LHCN-M2 (cell line): ENCODE measurements around the gene UMPS. TPM values are rescaled to one million over a fixed set of nuclear protein-coding genes. Genes with fewer than 3 reads are reported as not detected.
A peak's percentile ranks its signal among the peaks of the same experiment; 100 is the strongest.

Source experiments
- DNase-seq: peaks from one replicate; pipeline ENCODE4 v3.0.0-alpha.2; 2012; ENCODE audit warnings: low read depth
- polyA plus RNA-seq: library from polyadenylated mRNA; unstranded; fragments of >200 nt; gene quantifications from one replicate; pipeline ENCODE4 v1.2.1, GENCODE V29; 2012; ENCODE audit warnings: missing spikeins
- total RNA-seq: library from RNA; depleted of rRNA; stranded (reverse); fragments of >200 nt; gene quantifications from 2 replicates; pipeline ENCODE4 v1.2.3, GENCODE V29; 2014; rRNA removed

The UMPS gene
- total RNA-seq: 31.7 and 39.3 TPM in 2 replicates
- polyA plus RNA-seq: 20.7 TPM

DNA sequence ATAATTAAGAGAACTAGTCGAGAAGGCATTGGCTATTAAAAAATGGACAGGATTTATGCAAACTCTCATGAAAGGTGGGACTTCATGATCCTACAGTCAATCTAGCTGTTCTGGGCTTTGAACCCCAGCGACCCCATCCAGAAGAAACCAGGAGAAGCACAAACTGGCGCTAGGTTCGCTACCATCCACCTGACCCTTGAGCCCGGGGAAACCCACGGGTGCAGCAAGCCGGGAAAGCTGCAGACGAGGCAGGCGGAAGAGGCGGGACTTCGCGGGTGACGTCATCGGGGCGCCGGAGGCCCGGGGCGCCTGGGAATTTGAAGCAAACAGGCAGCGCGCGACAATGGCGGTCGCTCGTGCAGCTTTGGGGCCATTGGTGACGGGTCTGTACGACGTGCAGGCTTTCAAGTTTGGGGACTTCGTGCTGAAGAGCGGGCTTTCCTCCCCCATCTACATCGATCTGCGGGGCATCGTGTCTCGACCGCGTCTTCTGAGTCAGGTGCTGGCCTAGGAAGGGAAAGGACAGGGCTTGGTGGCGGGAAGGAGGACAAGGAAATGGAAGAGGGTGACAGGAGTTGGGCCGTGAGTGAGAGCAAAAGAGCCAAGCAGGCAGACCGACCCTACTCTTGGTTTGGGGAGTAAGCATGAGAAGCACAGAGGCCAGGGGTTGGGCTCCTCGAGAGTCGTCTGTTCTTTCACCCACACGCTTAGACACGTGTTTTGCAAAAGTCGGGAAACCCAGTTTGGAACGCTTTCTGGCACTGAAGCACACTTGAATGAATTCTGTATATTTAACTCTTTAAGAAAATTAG is at the start of gene UMPS:
Gene UMPS (plus strand): TSS at position 324 of the 812 bp plus-strand sequence. CDS start 20 bp downstream, at position 344.
- peak; percentile 73 for DNase-seq

DNA sequence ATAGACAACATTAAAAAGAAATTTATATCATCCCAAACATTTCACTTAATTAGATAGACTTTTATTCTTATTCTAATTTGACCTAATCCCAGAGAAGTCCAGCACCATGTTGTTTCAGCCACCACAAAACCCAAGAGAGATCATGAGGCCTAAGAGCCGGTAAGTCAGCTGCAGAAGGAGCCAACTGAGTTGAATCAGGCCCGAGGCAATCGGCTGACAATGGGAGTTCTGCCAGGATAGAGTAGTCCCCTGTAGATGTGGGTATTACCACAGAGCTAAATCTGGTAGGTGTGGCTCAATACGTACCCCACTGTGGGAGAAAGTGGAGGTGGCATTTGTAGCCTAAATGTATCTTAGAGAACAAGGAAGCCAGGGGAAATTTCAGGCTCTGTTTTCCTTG is 49.7 kb upstream of the UMPS start:
- no peak for DNase-seq

DNA sequence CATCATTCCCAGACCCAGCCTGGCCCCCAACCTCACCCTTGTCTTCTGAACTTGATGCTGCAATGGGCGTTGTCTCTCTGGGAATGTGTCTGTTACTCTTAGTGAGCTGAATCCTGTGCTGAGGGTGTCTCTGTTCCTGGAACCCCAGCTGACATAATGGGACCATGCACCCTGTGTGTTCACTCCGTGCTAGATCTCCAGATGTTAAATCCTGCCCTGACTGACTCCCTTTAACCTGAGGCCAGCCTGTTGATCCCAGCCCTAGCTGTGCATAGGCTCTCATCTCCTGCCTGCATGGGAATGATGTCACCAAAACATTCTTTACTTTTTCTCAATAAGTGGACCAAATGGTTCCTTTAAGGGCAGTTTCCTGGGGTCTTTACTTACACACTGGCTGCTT is 48.0 kb upstream of the UMPS start:
- no peak for DNase-seq

DNA sequence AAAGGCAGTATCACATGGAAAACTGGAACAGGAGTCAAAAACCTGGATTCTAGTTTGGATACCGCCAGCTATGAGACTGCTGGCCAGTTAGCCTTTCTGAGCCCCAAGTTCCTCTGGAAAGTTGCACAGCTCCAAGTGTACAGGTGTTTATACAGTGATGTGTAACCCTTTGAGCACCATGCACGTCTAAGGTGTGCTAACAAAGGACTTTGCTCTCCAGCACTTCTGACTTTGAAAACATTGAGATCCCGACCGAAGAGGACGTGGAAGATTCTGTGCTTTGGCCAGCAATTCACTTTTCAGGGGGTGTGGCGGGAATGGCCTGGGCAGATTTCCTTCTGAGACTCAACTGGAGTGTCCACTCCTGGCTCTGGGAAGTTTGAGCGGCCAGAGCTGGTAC is 45.8 kb upstream of the UMPS start:
- DNase-seq: no peak

DNA sequence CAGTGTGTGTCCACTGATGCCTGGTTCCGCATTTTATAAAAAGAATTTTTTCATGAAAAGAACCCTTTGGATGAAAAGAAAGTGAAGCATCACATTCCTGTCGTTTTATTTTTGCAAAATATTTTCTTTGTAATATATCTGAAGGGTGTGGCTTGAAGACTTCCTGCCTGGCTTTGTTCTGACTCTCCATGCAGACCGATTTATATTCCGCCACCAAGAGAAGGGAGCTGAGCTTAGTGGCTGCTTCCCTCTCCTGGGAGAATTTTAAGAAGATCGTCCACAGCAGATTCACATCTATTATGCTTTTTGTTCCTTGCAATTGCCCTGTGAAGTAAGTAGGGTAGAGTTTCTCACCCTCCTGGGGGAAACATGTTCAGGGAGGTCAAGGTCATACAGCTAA is 45.2 kb upstream of the UMPS start:
- DNase-seq: no peak

DNA sequence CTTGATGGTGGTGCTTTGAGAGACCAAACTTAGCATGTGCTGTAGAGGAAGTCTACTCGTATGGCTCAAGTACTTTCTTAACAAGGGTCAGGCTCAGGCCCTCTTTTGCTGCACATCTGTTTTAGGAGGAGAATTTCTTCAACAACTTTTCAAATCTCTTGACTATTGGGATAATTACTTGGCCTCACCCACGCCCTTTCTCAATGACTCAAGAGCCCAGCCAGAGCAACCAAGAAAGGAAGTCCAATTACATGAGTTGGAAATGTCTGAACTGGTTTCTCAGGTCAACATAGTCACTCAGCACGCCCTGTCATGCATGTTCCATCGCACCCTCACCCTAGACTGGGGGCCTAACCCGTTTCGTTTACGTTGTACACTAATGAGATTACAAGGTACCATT is 44.8 kb upstream of the UMPS start:
- no peak for DNase-seq

DNA sequence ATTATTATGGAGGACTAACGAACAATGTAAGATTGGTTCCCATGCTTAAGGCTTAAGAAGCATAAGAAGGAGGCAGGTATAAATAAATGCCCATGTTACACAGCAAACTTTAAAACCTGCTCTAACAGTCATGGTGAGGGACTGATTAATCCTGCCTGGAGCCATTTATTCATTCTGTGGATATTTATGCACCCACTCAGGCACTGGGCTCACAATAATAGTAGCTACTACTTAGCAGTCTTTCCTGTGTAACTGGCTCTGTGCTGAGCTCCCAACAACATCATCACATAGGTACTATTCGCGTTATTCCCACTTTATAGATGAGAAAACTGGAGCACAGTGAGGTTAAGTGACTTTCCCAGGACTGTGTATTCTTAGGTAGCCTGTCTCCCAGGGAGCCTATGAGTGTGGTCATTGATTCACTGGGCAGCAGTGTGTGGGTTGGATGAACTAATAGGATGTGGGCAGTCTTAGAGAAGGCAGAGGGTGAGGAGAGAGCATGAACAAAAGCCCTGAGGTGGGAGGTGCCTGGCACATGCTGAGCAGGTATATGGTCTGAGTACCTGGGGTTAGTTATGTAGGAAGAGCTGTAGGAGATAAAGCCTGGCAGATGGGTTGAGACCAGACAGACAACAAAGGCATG is 44.1 kb upstream of the UMPS start:
- no peak for DNase-seq

DNA sequence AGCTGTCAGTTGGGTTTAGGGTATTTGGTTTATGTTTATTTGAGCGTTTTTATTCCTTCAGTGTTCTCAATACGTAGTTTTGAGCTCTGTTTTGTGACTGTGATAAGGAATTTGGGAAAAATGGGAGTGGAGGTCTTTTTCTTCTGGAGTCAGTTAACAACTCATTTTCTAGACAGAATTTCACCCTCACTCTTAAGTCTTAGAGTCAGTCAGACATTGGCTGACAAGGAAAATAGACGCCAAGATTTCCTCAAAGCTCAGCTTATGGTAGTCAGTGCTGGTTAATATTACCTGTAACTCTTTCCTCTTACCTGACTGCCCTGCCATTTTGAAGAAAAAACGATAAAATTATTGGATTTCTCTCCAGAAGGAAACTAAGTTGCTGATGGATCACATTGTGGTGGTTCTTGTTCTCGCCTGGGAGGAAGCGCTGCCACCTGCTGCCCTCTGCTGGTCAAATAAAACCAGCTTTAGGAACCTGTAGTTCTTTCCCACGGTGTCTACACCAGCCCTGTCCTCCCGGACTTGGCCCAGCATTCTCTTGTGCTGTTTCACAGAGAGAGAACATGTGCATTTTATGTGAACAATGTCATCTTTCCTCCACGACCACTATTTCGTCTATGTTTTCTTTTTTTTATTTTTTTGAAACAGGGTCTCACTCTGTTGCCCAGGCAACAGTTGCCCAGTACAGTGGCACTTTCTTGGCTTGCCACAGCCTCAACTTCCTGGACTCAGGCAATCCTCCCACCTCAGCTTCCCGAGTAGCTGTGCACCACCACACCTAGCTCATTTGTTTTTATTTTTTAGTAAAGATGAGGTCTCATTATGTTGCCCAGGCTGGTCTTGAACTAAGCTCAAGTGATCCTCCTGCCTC is 41.4 kb upstream of the UMPS start:
- peak; percentile 60 for DNase-seq

DNA sequence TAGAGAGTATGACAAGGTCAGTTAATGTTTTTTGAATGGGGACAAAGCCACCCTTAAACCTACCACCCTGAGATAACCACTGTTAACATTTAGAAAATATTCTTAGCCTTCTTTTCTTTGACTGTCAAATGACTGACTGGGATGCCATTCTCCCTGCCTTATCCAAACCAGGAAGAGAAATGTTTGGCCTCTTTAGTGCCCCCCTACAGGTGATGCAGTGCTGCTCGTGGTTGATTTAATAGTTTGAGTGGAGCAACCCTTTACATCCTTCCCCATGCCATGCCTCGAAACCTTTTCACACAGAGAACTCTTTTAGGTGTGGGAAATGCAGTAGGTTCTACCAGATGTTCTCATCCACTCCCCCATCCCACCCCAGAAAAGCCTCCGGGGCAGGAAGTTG is 38.7 kb upstream of the UMPS start:
- no peak for DNase-seq

DNA sequence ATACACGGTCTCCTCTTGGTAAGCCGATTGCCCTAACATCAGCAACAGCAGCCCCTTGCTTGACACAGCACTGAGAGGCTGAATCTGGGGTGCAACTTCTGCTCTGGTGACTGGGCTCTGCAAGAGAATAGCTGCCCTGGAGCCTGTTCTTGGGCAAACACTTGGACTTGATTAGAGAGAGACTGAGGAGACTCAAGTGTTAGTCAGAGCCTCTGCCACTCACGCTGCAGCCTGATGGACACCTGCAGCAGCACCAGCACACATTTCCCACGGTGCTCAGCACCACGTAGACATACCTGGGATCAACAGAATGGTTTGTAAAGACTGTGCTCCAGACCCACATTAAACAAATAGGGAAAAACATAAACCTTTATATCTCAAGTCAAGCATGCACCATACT is 35.8 kb upstream of the UMPS start:
- no peak for DNase-seq

DNA sequence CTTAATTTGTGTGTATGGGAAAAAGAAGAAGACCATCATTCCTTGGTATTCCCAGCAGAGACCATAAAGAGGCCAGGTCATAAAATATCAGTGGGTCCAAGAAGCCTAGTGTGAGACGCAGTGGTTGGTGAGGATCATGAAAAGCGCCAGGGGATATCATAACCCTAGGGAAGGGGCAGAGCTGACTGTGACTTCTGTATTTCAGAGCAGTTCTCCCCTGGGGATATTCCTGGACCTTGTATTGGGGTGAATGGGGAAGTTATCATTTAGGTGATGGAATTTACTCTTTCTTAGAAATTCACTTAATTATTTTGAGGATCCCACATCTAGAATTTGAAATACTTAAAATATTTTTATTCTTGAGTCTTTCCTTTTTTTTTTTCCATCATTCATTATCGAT is 34.9 kb upstream of the UMPS start:
- no peak for DNase-seq

DNA sequence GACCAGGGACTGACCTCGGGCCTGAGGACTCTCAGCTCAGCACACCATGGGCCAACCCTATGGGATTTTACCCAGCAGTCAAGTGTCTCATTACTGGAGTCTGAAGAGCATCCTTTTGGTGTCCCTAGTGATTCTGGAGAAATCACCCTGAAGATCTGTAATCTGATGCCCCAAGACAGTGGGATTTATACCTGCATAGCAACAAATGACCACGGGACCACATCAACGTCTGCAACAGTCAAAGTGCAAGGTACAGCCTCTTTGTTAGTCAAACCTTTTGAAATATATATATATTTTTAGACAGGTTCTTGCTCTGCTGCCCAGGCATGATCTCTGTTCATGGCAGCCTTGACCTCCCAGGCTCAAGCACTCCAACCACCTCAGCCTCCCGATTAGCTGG is 34.2 kb upstream of the UMPS start:
- no peak for DNase-seq

DNA sequence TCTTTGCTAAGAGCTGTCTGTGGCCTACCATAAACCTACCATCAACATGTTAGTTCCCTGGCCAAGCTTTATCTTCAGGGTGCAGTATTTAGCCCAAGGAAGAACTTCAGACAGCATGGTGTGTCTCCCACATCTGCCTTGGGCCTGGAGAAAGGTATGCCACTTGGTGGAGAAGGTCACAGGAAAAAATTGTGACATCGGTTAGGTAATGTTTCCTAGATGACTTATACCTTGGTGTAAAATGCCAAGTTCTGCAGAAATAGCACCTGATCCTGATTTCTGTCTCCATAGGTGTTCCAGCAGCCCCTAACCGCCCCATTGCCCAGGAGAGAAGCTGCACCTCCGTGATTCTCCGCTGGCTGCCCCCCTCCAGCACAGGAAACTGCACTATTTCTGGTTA is 33.0 kb upstream of the UMPS start:
- no peak for DNase-seq

DNA sequence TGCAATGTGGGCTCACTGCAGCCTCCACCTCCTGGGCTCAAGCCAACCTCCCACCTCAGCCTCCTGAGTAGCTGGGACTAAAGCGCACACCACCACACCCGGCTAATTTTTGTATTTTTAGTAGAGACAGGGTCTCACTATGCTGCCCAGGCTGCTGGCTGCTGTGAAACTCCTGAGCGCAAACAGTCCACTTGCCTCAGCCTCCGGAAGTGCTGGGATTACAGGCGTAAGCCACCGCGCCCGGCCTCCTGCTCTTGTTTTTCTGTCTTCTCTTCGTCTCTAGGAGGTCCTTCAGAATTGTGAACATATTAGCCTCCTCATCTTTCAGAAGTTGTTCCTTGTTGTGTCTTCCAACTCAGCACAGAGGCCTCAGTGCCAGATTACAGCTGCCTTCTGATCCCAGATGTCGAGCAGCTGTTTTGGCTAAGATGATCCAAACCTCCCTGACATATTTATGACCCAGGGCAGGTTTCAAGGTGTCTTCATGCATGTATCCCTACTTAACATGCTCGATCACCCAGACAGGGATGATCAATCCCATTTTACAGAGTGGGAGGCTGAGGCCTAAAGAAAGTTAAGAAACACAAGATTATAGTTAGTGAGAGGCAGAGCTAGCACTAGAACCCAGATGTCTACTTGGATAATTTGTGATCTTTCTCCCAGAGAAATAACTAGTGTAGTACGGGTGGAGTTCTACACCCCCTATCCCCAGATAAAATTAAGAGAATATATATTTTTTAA is 32.1 kb upstream of the UMPS start:
- no peak for DNase-seq

DNA sequence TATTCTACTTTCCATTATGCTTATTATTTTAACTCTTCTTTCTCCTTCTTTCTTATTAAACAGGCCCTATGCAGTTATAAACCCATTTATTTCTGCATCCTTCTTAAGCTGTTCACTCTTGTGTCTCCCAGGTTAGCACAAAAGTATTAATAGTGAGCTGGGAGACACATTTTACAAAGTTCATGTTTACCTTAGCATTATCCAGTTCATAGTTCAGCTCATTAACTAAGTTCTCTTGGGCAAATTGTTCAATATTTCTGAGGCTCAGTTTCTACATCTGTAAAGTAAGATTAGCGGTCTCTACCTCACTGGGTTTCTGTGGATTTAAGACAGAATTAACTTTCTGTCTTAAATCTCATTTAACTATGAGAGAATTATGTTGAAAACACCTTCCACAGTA is 31.2 kb upstream of the UMPS start:
- DNase-seq: no peak

DNA sequence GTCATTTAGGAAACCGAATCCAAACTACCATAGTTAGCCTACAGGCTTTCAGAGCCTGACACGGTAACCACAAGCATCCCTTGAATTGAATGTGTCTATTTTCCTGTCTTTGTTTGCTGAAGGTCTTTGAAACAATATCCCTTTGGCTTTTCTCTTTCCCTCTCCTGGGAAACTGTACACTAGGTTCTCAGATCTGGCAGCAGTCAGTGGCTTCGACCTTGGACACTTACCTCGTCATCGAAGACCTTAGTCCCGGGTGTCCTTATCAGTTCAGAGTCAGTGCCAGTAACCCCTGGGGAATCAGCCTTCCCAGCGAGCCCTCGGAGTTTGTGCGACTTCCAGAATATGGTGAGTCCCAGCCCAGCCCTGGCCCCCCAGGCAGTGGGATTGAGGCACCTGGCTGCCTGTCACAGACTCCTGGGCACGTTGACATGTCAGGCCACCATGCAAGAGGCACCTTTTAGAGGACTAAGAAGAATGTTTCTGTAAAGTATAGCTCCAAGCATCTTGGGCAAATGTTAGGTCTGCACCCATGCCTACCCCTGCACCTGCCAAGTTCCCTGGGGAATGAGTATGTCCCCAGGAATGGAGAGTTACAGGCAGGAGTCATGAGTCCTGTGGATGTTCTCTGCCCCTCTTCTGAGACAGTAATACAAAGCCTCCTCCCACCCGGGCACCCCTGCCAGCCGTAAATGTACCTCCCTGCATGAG is 30.4 kb upstream of the UMPS start:
- no peak for DNase-seq

DNA sequence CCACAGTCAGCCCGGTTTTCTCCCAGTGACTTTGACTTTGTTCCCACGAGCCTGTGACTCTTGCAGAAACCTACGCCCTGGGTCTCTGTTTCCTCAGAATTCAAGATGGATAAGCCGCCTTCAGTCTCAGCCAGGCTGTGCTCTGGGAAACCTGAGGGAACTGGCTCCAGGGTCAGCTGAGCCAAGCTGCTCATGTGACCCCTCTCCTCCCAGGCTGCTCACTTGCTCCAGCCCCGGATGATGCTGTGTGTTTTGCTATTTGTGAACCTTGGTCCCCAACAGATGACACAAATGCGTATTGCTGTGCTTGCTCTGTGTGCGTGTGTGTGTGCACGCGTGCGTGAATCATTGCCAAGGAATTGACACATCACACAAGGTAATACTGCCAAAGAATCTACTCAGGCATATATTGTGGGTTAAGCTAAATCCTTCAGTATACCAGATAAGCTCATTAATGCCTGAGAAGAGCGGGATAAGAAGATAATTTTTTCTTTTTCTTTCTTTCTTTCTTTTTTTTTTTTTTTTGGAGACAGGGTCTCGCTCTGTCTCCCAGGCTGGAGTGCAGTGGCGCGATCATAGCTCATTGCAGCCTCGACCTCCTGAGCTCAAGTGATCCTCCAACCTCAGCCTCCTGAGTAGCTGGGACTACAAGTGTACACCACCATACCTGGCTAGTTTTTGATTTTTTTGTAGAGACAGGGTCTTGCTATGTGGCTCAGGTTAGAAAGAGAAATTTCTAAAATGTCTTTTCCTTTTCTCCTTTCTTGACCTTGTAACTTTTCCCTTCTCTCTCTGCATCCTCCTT is 29.2 kb upstream of the UMPS start:
- peak; percentile 19 for DNase-seq

DNA sequence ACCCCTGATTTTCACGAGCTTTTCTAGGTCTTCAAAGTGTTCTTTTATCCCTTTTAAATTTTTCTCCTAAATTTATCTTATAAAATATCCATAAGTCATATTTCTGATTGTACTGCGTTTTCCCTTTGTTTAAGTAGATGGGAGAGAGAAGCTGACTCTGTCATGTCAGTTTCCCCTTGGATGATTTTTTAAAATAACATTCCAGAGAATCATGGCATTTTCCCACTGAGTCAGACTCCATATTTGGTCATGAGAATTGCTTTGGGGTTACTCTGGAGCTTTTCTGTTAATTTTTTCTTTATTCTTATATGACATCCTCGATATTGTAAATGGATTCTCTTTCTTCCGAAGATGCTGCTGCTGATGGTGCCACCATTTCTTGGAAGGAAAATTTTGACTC is 28.6 kb upstream of the UMPS start:
- DNase-seq: peak; percentile 77

DNA sequence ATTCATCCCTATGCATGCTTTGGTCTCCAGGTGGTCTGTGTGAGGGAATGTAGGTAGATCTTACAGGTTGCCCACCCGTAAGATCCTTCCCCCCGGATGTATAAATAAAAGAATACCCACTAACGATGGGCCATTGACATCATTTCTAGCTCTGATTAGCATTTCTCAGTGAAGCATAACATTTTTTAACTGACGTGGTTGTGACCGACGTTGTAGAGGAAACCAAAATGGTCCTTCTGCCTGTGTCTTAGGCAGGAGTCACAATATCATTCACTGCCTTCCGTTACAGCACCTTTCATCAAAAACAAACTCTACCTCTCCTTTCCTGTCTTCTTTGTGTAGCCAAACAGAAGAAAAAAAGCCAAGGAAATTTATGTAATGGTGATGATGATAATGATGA is 27.3 kb upstream of the UMPS start:
- DNase-seq: no peak

DNA sequence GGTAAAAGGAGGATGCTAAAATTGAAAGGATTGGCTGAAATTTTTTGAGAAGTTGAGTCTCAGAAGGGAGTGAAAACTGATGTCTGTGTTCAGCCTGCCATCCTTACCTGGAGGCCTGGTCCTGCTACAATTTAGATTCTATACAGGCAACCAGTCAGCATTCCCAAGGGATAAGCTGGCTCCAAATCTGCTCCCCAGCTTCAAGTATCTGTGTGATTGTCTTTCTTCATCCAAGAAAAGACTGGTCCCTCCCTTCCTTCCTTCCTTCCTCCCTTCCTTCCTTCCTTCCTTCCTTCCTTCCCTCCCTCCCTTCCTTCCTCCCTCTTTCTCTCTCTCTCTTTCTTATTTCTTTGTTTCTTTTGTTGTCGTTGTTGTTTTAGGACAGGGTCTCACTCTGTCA is 24.7 kb upstream of the UMPS start:
- no peak for DNase-seq
